Retinal pigment epithelial cell (primary cell): Measurements from ENCODE around the gene TPTE2.
"Not testable (repeated sequence)": the region's sequence is repeated elsewhere in the genome, so short reads cannot be mapped to it uniquely, and the experiment has no call there.

Experiments
- DNase-seq: peaks from one replicate; pipeline ENCODE4 v3.0.0-alpha.2; 2010; ENCODE audit warnings: low read depth
- H3K4me3 ChIP-seq: 2 replicates; pipeline ENCODE4 v1.5.1; 2011; ENCODE audit warnings: mild to moderate bottlenecking, low read length, control low read depth, moderate library complexity
- TF ChIP-seq, protein P1 (sequence below): conservative IDR thresholded peaks from 2 replicates; pipeline ENCODE4 v1.5.1; 2011; ENCODE audit warnings: low read depth, low read length, control low read depth, inconsistent platforms

The TPTE2 gene

DNA sequence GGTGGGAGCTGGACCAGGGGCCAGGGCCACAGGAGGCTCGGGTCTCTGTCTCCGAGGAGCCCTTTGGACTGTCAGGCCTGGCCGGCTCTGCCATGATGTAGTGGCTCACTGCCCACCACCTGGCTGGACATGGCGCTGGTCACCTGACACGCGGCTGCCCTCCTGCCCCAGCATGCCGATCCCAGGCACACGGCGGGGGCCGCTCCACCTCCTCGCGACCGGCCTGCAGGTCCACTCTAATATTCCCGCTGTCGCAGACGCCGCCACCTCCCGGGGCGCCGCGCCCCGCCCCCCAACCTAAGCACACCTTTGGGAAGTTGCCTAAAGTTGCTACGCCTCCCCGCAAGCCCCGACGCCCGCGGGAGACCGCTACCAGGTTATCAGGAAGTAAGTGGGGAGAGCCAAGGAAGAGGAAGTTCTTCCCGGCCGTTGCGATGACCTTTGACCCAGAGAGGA, at the start of gene TPTE2:
TPTE2 (minus strand) TSS at position 406 of the 456 bp plus-strand sequence. CDS start 58,298 bp downstream, outside the sequence.
- DNase-seq: not testable (repeated sequence)

DNA sequence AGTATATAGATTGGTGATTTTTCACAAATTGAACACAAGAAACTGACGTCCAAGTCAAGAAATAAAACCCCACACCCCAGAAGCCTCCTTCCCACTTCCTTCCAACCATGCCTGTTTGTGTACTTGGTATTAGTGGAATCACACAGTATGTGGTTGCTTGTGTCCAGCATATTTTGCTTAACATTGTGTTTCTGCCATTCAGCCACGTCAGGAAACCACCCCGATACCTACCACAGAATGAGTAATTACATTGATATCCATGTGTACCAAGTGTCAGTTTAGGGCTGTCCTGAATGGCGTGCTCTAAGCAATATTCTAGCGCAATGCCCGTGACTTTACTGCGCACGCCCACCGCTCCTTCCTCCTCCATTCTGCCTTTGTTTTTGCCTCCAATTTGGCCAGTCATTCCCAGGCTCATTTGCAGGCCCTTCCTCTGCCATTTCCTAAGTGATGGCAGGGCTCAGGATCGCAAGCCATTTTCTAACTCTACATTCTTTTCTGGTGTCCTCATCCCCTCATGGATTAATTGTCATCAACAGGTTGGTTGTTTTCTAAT, 46.3 kb upstream of the TPTE2 start:
- TF ChIP-seq, protein P1, sequence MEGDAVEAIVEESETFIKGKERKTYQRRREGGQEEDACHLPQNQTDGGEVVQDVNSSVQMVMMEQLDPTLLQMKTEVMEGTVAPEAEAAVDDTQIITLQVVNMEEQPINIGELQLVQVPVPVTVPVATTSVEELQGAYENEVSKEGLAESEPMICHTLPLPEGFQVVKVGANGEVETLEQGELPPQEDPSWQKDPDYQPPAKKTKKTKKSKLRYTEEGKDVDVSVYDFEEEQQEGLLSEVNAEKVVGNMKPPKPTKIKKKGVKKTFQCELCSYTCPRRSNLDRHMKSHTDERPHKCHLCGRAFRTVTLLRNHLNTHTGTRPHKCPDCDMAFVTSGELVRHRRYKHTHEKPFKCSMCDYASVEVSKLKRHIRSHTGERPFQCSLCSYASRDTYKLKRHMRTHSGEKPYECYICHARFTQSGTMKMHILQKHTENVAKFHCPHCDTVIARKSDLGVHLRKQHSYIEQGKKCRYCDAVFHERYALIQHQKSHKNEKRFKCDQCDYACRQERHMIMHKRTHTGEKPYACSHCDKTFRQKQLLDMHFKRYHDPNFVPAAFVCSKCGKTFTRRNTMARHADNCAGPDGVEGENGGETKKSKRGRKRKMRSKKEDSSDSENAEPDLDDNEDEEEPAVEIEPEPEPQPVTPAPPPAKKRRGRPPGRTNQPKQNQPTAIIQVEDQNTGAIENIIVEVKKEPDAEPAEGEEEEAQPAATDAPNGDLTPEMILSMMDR: no peak
- no peak for DNase-seq
- no peak overlapping the region for H3K4me3 ChIP-seq

More for the DNA sequence above, at the start of gene TPTE2:
- H3K4me3 ChIP-seq: not testable (repeated sequence)

DNA sequence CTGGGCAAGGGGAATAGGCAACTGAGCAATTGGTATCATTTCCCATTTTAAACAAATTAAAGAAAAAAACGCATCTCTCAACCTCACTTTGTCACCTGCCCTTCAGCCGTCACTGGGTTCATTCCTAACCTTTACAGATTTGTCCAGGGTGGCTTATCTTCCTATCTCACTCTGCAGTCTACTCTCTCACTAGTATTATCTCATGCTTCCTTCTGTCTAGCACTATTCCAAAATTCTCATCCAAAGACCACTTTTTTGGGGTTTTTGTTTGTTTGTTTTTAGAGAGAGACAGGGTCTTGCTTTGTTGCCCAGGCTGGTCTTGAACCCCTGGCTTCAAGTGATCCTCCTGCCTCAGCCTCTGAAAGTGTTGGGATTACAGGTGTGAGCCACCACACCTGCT, 45.4 kb upstream of the TPTE2 start:
- TF ChIP-seq, protein P1: no peak
- DNase-seq: no peak
- H3K4me3 ChIP-seq: no peak overlapping the region

DNA sequence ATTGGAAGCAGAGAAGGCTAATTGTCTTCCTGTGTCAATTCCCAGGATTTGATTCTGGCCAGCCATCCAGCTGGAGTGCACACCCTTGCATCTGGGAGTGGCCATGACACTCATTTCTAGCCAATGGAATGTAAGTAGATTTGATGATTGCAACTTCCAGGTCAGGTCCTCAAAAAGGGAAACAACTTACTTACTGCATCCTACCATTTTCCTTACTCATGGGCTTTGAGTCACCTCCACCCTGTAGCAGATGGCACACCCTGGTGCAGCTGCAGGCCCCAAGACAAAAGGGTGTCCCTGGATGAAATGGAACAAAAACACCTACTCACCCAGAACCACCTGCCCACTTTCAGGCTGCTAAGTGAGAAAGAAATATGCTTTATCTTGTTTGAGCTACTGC, 44.8 kb upstream of the TPTE2 start:
- no peak for DNase-seq
- no peak overlapping the region for H3K4me3 ChIP-seq
- TF ChIP-seq, protein P1: no peak

DNA sequence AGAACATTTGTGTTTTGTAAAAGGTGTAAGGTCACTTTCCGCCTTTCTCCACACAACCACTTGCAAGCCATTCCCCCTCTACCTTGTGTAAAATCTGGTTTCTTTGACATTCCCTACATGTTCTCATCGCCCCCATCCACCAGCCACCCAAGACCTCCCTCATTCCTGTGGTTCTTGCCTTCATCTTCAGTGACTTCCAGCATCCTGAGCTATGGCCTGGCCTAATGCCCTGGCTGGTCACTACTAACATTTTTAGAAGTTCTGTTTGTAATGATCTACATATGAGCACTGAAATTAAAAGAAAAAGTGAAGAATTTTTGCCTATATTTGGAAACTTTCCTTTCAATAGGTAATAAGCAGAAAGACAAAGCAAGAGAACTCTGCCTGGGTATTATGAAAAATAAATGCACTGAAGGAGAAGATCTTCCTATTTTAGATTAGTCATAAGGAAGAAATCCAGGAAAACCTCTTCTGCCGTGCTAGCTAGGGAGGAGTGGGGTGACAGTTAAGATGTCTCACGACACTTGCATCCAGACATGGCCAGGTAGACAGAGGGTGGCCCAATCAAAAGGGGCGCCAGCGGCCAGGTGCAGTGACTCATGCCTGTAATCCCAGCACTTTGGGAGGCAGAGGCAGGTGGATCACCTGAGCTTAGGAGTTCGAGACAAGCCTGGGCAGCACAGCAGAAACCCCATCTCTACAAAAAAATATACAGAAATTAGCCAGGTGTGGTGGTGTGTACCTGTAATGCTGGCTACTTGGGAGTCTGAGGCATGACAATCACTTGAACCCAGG, 44.0 kb upstream of the TPTE2 start:
- TF ChIP-seq, protein P1: no peak
- H3K4me3 ChIP-seq: no peak overlapping the region
- no peak for DNase-seq

DNA sequence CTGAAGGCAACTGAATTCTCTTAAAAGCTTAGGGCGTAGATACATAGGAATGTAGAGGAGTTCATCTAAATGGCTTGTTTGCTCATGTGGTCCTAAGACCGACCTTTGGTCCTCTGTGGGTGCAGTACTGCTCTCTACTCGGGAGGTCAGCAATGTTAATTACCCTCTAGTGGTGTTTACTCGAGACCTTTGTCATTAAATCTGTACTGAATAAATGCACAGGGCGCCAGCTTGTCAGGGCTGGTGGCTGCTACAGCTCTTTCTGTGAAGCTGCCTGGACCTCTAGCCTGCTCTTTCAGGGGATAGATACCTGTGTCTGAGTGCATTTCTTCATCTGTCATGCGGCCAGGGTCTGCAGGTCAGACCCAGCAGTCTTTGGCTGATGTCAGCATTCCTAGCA, 43.0 kb upstream of the TPTE2 start:
- TF ChIP-seq, protein P1: no peak
- DNase-seq: no peak

DNA sequence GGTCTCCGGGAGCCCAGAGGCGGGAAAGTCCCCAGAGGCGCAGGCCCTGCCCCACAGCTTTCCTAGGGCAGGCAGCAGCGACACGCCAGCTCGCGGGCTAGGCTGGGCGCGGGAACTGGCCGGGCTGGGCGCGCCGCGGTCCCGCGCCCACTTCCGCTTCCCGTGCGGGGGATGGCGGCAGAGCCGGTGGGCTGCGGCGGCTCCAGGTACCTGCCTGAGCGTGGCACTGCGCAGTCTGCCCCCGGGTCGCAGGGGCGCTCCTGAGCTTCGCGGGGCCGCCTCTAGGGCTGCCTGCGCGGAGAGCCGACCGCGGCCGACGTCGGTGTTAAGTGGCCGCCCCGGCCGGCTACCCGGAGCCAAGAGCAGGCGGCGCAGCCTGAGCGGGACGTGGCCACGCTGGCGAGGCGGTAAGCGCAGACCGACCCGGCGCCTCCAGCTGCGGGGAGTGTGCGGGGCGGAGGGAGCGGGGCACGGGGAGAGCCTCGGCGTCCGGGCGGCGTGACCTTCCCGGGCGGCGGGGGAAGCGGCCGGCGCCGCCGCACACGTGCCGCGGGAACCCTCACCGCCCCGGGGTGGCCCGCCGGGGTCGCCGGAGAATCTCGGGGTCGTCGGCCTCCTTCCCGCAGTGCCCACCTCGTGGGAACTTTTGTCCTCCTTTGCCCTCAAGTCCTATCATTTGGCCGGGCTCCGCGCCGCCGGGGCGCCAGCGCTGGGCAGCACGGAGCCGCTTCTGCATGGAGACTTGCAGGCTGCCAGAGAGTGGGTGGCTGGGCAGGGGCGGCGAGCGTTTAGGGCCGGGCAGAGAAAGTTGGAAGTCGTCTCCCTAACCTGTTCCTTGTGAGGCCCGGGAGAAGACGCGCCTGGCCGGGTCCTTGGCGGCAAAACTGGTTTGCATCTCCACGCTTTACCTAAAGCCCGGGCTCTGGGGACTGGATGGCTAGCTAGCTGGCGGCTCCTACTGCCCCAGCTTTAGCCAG, 40.7 kb upstream of the TPTE2 start:
- peak overlapping the region; percentile 49 for H3K4me3 ChIP-seq
- TF ChIP-seq, protein P1: no peak
- DNase-seq: no peak

More for the DNA sequence above, 43.0 kb upstream of the TPTE2 start:
- no peak overlapping the region for H3K4me3 ChIP-seq
